GM21423 (cell line): Measurements from ENCODE around the gene RNF149.
"Not testable (repeated sequence)": the region's sequence is repeated elsewhere in the genome, so short reads cannot be mapped to it uniquely, and the experiment has no call there.

Experiments
- ATAC-seq: cut with Tn5 transposase; IDR thresholded peaks from one replicate; pipeline ENCODE4 v1.9.1; 2021; ENCODE audit warnings: mild to moderate bottlenecking, moderate library complexity; ENCODE audit not compliant: unreplicated experiment

Gene RNF149

GRCh38 chr2:101235956-101236355 is 72.5 kb downstream of the RNF149 start:
- not testable (repeated sequence) for ATAC-seq

GRCh38 chr2:101234169-101234938 is 74.1 kb downstream of the RNF149 start:
- no peak for ATAC-seq

- no peak for ATAC-seq
These were observed 75.7 kb downstream of the RNF149 start for GRCh38 chr2:101232770-101233169.

GRCh38 chr2:101231937-101232730 is 76.4 kb downstream of the RNF149 start:
- no peak for ATAC-seq

GRCh38 chr2:101231240-101231639 is 77.3 kb downstream of the RNF149 start:
- no peak for ATAC-seq

GRCh38 chr2:101230541-101231001 is 77.9 kb downstream of the RNF149 start:
- ATAC-seq, result no peak
